HG03139 (cell line): Measurements from ENCODE around the gene GLA.
A peak's percentile ranks its signal among the peaks of the same experiment; 100 is the strongest.

Experiments used
- ATAC-seq: cut with Tn5 transposase; IDR thresholded peaks from one replicate; pipeline ENCODE4 v1.9.1; 2021; ENCODE audit not compliant: unreplicated experiment

GLA gene

GRCh38 chrX:101398694-101399093, 9.0 kb downstream of the GLA start:
- ATAC-seq: no peak

- no peak for ATAC-seq
Measured at GRCh38 chrX:101397779-101398178, 9.9 kb downstream of the GLA start.

GRCh38 chrX:101395789-101396188, 11.9 kb downstream of the GLA start:
- no peak for ATAC-seq

DNA sequence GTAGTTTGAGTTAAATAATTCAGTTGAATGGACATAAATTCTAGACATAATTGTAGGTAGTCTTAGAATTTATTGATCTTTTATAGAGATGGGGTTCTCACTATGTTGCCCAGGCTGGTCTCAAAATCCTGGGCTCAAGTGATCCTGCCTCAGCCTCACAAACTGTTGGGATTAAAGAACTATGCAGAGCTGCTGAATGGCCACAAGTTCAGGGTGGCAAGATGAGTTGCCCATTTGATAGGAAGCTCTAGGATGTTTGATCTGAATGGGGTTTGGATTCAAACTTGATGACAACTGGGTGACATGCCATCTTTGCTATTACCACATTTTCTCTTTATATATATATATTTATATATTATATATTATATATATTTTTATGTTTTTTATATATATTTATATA, 13.4 kb downstream of the GLA start:
- ATAC-seq: no peak

GRCh38 chrX:101393530-101394305, 14.0 kb downstream of the GLA start:
- ATAC-seq: no peak

DNA sequence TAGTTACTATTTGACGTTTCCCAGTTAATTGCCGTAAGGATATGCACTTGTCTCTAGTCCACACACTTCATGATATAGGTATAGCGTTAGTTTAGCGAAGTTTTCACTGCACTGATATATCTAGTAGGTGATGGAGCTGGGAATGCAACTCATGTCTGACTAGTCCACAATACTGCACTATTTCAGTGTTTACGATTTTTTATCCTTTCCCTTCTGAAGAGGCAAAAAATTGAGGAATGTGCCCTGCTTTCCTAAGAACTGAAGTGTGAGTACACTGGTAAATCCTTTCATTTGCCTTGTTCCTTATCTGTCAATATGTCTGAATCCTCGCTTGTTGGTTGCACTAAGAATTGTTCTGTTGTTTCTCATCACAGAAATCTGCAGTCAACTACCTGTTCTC, 15.9 kb downstream of the GLA start:
- ATAC-seq: no peak

DNA sequence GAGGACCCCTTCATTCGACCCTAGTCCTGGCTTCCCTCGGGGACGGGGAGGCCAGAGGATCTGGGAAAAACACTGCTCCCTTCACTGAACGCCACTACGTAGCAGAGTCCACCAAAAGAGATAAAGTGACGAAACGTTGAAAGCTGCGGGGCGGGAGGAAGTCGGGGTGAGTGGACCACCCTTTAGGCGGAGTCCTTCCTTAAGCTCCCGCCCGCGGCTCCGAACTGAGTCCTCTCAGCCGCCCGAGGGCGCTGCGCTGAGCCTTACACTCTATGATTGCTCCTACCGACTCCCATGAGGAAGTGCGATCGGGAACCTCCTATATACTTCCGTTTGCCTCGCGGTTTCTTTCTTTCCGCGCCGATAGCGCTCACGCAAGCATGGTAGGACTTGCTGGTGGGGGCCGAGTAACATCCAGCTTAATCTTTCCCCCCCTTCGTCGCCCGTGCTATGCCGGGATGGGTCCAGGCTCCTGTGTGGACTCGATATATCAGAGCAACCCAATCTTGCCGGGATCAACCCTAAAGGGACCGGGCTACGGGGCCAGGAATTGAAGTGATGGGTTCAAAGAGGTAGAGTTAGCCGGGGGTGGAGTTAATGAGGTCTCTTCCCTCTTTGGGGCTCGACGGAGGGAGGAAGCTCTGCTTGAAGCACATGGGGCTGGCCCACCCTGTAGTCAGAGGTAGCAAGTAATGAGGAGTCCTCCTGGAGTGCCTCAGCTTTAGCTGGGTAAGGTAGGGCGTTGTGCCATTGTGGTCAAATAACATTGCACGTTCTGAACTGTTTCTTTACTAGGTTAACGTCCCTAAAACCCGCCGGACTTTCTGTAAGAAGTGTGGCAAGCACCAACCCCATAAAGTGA, 16.8 kb downstream of the GLA start, which contains the start of gene RPL36A:
Gene RPL36A (plus strand): TSS at position 348 of the 862 bp plus-strand sequence. CDS start 33 bp downstream, at position 381.
- peak; percentile 86 for ATAC-seq

DNA sequence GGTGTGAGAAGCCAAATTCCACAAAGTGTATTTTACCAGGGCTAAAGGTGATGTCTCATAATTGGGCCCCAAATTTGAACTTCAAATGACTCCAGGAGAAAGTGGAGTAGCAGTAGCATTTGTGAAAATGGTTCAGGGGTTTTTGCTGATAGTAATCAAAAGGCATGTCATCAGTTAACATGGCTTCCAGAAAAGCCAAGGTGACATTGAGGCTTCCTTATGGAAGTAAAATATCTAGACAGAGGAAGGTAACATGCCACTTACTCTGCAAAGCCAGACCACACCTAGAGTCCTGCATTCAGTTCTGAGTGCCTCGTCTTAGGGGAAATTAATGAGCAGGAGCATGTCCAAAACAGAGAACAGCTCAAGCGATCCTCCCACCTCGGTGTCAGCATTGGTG, 19.1 kb downstream of the GLA start:
- no peak for ATAC-seq

- no peak for ATAC-seq
Measured at GRCh38 chrX:101386542-101386885, 21.2 kb downstream of the GLA start.

- peak; percentile 55 for ATAC-seq
Measured at GRCh38 chrX:101385795-101386541, 21.8 kb downstream of the GLA start, which contains the start of gene BTK. TSS of gene BTK (minus strand) at chrX:101386191. CDS start at chrX:101375284, 10,907 bp downstream.

- no peak for ATAC-seq
Measured at GRCh38 chrX:101385026-101385684, 22.6 kb downstream of the GLA start.

DNA sequence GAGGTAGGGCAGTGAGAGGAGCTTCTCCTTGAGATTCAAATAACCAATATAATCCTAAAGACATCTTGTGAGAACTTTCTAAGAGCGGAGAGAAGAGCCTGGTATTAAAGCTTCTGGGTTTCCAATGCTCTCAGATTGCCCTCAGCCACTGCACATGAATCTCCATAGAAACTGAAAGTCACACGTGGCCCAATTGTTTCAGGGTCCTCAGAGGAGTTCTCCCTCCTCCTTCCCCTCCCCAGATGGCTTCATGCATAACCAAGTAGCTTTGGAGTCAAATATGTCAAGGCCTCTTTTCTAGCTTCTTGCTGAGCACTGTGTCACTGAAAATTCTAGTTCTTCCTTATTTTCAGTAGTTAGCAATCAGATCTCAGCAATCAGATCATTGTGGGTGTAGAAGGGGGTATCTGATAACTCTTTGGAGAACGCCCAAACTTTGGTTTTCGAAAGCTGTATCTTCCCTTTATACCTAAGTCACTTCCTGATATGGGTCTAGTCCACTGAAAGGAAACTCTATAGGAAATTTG, 24.0 kb downstream of the GLA start:
- ATAC-seq: peak; percentile 74

DNA sequence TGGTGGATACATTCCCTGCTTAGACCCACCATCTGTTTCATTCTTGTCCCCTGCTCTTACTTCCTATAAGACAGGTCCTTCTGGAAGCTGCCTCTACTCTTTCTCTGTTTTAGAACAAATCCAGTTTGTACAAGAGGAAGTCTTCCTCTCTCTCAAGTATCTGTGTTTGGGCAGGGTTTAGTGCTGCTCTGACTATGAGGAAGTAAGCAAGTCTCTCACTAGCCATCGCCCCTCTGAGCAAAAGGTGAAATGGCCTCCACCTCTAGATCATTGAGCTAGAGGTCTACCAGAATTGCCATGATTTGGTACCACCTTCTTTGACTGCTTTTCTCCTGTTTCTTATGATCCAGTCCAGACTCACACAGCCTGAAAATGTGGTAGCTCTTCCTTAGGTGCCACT, 30.2 kb downstream of the GLA start:
- ATAC-seq: no peak

DNA sequence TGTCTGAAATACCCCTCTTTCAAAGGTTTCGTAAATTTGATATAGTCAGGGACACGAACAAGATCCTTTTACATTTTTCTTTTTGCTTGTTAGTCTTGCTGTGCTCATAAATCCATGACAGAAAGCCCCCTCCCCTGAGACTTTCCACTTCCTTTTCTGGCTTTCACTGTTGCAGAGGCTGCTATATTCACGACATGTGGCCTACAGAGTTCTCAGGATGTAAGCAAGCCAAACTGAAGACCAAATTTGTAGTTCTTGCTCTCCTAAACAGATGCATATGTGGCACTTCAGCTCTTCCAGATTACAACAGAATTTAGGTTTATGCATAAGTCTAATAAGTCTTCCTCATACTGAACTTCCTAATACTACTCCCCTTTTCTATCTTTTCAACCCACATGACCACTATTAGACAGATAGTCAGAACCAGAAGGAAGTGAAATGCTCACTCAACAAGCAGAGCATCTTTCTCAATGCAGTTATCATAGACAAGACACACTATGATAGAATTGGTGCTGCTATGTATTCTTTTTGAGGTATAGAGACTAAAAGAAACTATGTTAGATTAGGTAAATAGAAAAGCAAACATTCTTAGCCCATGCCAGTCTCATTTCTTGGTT, 36.7 kb downstream of the GLA start:
- peak; percentile 73 for ATAC-seq

DNA sequence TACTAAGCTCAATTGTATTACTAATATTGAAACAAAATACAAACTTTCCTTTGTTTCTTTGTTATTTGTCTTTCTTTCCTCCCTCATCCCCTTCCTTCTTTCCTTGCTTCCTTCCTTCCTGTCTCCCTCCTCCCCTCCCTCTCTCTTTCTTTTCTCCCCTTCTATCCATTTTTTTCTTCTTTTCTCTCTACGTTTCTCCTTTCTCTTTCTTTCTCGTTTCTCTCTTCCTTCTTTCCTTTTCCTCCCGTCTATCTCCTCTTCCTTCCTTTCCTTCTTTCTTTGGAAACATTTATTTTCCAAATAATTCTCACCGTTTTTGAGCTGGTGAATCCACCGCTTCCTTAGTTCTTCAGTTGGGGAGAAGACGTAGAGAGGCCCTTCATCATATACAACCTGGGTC, 38.0 kb downstream of the GLA start:
- no peak for ATAC-seq

DNA sequence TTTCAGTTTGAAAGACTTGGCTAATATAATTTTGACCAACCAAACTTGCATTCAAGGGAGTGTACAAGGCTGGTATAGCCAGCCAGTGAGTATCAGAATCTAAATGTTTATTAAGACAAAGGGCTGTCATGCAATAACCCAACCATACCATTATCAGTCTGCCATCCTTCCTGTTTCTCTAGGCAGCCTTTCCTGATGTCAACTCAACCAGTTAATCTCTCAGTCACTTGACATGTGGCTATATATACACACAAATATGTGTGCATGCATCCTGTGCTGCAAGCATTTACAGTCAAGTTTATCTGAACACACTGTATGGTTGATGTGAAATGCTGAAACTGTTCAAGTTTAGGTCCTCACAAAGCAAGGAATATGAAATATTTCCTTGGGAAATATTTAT, 38.9 kb downstream of the GLA start:
- ATAC-seq: no peak

- ATAC-seq: no peak
Measured at GRCh38 chrX:101365301-101365795, 42.4 kb downstream of the GLA start.

- no peak for ATAC-seq
Measured at GRCh38 chrX:101362757-101363156, 45.0 kb downstream of the GLA start.

DNA sequence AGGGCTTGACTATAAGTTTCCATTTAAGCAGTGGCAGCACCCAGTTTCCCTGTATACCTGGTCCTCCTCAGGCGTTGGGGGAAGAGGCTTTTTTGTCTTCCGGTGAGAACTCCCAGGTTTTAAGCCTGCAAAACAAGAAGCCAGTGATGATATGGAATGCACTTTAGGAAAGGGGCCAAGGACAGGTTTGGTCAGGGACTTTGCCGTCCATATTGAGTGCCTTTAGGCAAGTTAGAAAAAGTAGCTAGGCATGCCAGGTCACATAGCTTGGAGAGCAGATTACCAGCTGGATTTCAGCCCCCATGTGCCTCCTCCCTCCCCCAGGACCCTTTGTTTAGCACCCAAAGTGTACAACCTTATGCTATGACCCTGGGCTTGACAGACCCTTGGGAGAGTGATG, 45.6 kb downstream of the GLA start:
- no peak for ATAC-seq

DNA sequence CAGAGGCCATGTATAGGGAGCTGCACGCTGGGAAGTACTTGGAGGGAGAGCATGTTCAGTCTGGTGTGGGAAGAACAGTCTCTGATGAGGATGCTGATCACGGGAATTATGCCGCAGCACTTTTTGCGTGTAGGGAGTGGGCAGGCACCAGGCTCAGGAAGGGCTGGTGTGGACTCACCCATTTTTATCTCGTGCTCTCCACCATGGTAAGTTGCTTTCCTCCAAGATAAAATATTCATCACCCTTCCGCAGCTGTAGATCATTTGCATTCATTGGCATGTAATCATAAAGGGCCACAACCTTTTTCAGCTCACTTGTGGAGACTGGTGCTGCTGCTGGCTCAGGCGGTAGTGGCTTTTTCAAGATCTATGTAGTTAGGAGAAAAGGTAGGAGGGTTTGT, 47.3 kb downstream of the GLA start:
- no peak for ATAC-seq
